HG02759 (cell line): ENCODE results near the gene SLC35A4.
"Not testable (repeated sequence)": the region's sequence is repeated elsewhere in the genome, so short reads cannot be mapped to it uniquely, and the experiment has no call there.

Experiments
- ATAC-seq: cut with Tn5 transposase; IDR thresholded peaks from one replicate; pipeline ENCODE4 v1.9.1; 2021; ENCODE audit warnings: mild to moderate bottlenecking, moderate library complexity; ENCODE audit not compliant: unreplicated experiment

Gene SLC35A4

GRCh38 chr5:140588311-140589070 is 23.9 kb downstream of the SLC35A4 start:
- ATAC-seq = no peak

- no peak for ATAC-seq
These were observed 26.2 kb downstream of the SLC35A4 start for GRCh38 chr5:140590861-140591260.

- ATAC-seq = no peak
These were observed 27.2 kb downstream of the SLC35A4 start for GRCh38 chr5:140591747-140592372.

- ATAC-seq = not testable (repeated sequence)
These were observed 28.4 kb downstream of the SLC35A4 start for GRCh38 chr5:140593070-140593469.

- ATAC-seq = no peak
These were observed 29.5 kb downstream of the SLC35A4 start for GRCh38 chr5:140594169-140594568.

- ATAC-seq = no peak
These were observed 31.1 kb downstream of the SLC35A4 start for GRCh38 chr5:140595538-140596300.

- ATAC-seq = no peak
These were observed 31.7 kb downstream of the SLC35A4 start for GRCh38 chr5:140596321-140596741.

GRCh38 chr5:140598836-140599235 is 34.2 kb downstream of the SLC35A4 start:
- ATAC-seq = no peak

- no peak for ATAC-seq
These were observed 35.5 kb downstream of the SLC35A4 start for GRCh38 chr5:140600096-140600495.

- no peak for ATAC-seq
These were observed 37.5 kb downstream of the SLC35A4 start for GRCh38 chr5:140602147-140602546.

GRCh38 chr5:140603446-140603698 is 38.7 kb downstream of the SLC35A4 start:
- not testable (repeated sequence) for ATAC-seq

GRCh38 chr5:140603734-140604133 is 39.1 kb downstream of the SLC35A4 start:
- no peak for ATAC-seq

GRCh38 chr5:140605879-140606278 is 41.3 kb downstream of the SLC35A4 start:
- no peak for ATAC-seq

GRCh38 chr5:140607031-140607430 is 42.4 kb downstream of the SLC35A4 start:
- no peak for ATAC-seq

- no peak for ATAC-seq
These were observed 44.1 kb downstream of the SLC35A4 start for GRCh38 chr5:140608722-140609121.

- no peak for ATAC-seq
These were observed 44.5 kb downstream of the SLC35A4 start for GRCh38 chr5:140609126-140609525.

GRCh38 chr5:140611020-140611521 is 46.4 kb downstream of the SLC35A4 start:
- ATAC-seq = no peak
